D721Med (cell line): Measurements from ENCODE around the gene TNFSF10.

ENCODE experiments used
- DNase-seq: peaks from one replicate; pipeline ENCODE4 v3.0.0; 2011; ENCODE audit warnings: low spot score; ENCODE audit not compliant: insufficient read length
- FAIRE-seq: peaks from 2 replicates; lab custom pipeline; 2011; peaks lifted over from hg19 to GRCh38; lab: Jason Lieb, UNC
- CTCF ChIP-seq: IDR thresholded peaks from 2 replicates; pipeline ENCODE4 v1.5.1; 2012; ENCODE audit warnings: mild to moderate bottlenecking, control low read depth; ENCODE audit not compliant: insufficient read depth; ENCODE audit errors: missing control alignments

TNFSF10 gene

GRCh38 chr3:172470588-172470987 is 52.6 kb downstream of the TNFSF10 start:
- no peak for DNase-seq
- FAIRE-seq = peak; percentile 71
- TF ChIP-seq CTCF = no peak

- no peak for FAIRE-seq
- TF ChIP-seq CTCF = no peak
- no peak for DNase-seq
Observed at GRCh38 chr3:172467170-172467824, 55.9 kb downstream of the TNFSF10 start.

GRCh38 chr3:172466553-172467130 is 56.6 kb downstream of the TNFSF10 start:
- FAIRE-seq = no peak
- no peak for DNase-seq
- TF ChIP-seq CTCF = no peak

- DNase-seq (no peak), FAIRE-seq (no peak)
- TF ChIP-seq CTCF = no peak
Observed at GRCh38 chr3:172465281-172465680, 57.9 kb downstream of the TNFSF10 start.

- TF ChIP-seq CTCF = no peak
- DNase-seq (no peak), FAIRE-seq (peak; percentile 56)
Observed at GRCh38 chr3:172464306-172464705, 58.9 kb downstream of the TNFSF10 start.

- DNase-seq = no peak
- peak; percentile 84 for FAIRE-seq
- peak; percentile 62 for TF ChIP-seq CTCF
Observed at GRCh38 chr3:172461530-172462138, 61.6 kb downstream of the TNFSF10 start.

- no peak for FAIRE-seq
- DNase-seq = no peak
- TF ChIP-seq CTCF = no peak
Observed at GRCh38 chr3:172456404-172456803, 66.8 kb downstream of the TNFSF10 start.
